GM23338 (cell line): ENCODE measurements around the gene SMOC2. TPM values are rescaled to one million over a fixed set of nuclear protein-coding genes. Genes with fewer than 3 reads are reported as not detected.

ENCODE experiments used
- ATAC-seq: fragments of 200-7000 bp; cut with Tn5 transposase; 3 replicates; pipeline ENCODE4 v1.9.1; 2020
- DNase-seq: peaks from one replicate; pipeline ENCODE4 v3.0.0-alpha.2; 2015; ENCODE audit warnings: low spot score
- H2AFZ ChIP-seq: fragments of 200-600 bp; sonication (generic); 2 replicates; pipeline ENCODE4 v1.8.0; 2016; ENCODE audit warnings: antibody characterized with exemption, mild to moderate bottlenecking, moderate library complexity
- H3F3A ChIP-seq: fragments of 200-600 bp; sonication (generic); replicated peaks from 2 replicates; pipeline ENCODE4 v1.8.0; 2017; ENCODE audit warnings: antibody characterized with exemption, mixed run types, low read depth
- H3K27ac ChIP-seq: fragments of 200-600 bp; sonication (generic); 2 replicates; pipeline ENCODE4 v1.6.1; 2016; ENCODE audit warnings: low read depth
- H3K27me3 ChIP-seq: fragments of 200-600 bp; sonication (generic); 2 replicates; pipeline ENCODE4 v1.8.0; 2016; ENCODE audit warnings: mild to moderate bottlenecking, mixed run types, moderate library complexity; ENCODE audit not compliant: insufficient read depth
- H3K36me3 ChIP-seq: fragments of 200-600 bp; sonication (generic); 2 replicates; pipeline ENCODE4 v1.8.0; 2016; ENCODE audit warnings: mild to moderate bottlenecking; ENCODE audit not compliant: insufficient read depth
- H3K4me1 ChIP-seq: fragments of 200-600 bp; sonication (generic); 2 replicates; pipeline ENCODE4 v1.8.0; 2016; ENCODE audit warnings: mild to moderate bottlenecking, moderate library complexity; ENCODE audit not compliant: insufficient read depth
- H3K4me2 ChIP-seq: fragments of 200-600 bp; sonication (generic); 2 replicates; pipeline ENCODE4 v1.7.1; 2017; ENCODE audit warnings: mixed run types
- H3K4me3 ChIP-seq: fragments of 200-600 bp; sonication (generic); 2 replicates; pipeline ENCODE4 v1.6.1; 2016; ENCODE audit warnings: mixed run types
- H3K79me2 ChIP-seq: fragments of 200-600 bp; sonication (generic); replicated peaks from 2 replicates; pipeline ENCODE4 v1.8.0; 2017; ENCODE audit warnings: mild to moderate bottlenecking; ENCODE audit not compliant: insufficient read depth
- H3K9me2 ChIP-seq: fragments of 200-600 bp; sonication (generic); 2 replicates; pipeline ENCODE4 v1.8.0; 2017; ENCODE audit not compliant: insufficient read depth
- H4K20me1 ChIP-seq: fragments of 200-600 bp; sonication (generic); replicated peaks from 2 replicates; pipeline ENCODE4 v1.8.0; 2017; ENCODE audit warnings: mild to moderate bottlenecking; ENCODE audit not compliant: insufficient read depth
- H3K27ac Mint-ChIP-seq: 2 replicates; pipeline ENCODE4 v1.8.0; 2020; ENCODE audit warnings: inconsistent platforms, mild to moderate bottlenecking, moderate library complexity, mixed read lengths
- H3K27me3 Mint-ChIP-seq: 3 replicates; pipeline ENCODE4 v1.8.0; 2022; ENCODE audit warnings: low read depth, mild to moderate bottlenecking, moderate library complexity, mixed read lengths, inconsistent platforms; ENCODE audit not compliant: insufficient read depth, poor library complexity
- H3K36me3 Mint-ChIP-seq: 3 replicates; pipeline ENCODE4 v1.8.0; 2021; ENCODE audit warnings: low read depth, mild to moderate bottlenecking, inconsistent platforms, moderate library complexity, mixed read lengths
- H3K4me1 Mint-ChIP-seq: 3 replicates; pipeline ENCODE4 v1.8.0; 2020; ENCODE audit warnings: mild to moderate bottlenecking, inconsistent platforms, mixed read lengths
- H3K4me3 Mint-ChIP-seq: 3 replicates; pipeline ENCODE4 v1.8.0; 2021; ENCODE audit warnings: moderate library complexity, mild to moderate bottlenecking, inconsistent platforms, mixed read lengths
- H3K9me3 Mint-ChIP-seq: 3 replicates; pipeline ENCODE4 v1.8.0; 2020; ENCODE audit warnings: moderate library complexity, mild to moderate bottlenecking, inconsistent platforms, mixed read lengths
- EZH2 ChIP-seq: fragments of 200-600 bp; sonication (generic); IDR thresholded peaks from one replicate; pipeline ENCODE4 v1.8.0; 2017; ENCODE audit warnings: antibody characterized with exemption, mild to moderate bottlenecking, low read depth; ENCODE audit not compliant: unreplicated experiment
- EZH2phosphoT487 ChIP-seq: fragments of 200-600 bp; sonication (generic); IDR thresholded peaks from one replicate; pipeline ENCODE4 v1.8.1; 2018; ENCODE audit warnings: antibody characterized with exemption; ENCODE audit not compliant: unreplicated experiment
- JUNB ChIP-seq: IDR thresholded peaks from one replicate; pipeline ENCODE4 v1.6.1; 2016; ENCODE audit warnings: antibody characterized with exemption; ENCODE audit not compliant: unreplicated experiment
- NANOG ChIP-seq: IDR thresholded peaks from 2 replicates; pipeline ENCODE4 v1.6.1; 2016; ENCODE audit warnings: antibody characterized with exemption, borderline replicate concordance
- POLR2AphosphoS5 ChIP-seq: IDR thresholded peaks from 2 replicates; pipeline ENCODE4 v1.6.1; 2016; ENCODE audit warnings: antibody characterized with exemption, low read depth
- ZNF114 ChIP-seq: fragments of 250-450 bp; sonication (Bioruptor Pico); IDR thresholded peaks from 2 replicates; pipeline ENCODE4 v1.5.0; 2020; ENCODE audit warnings: mild to moderate bottlenecking, moderate library complexity
- ZNF331 ChIP-seq: fragments of 250-450 bp; sonication (Bioruptor Pico); IDR thresholded peaks from 2 replicates; pipeline ENCODE4 v1.5.0; 2020; ENCODE audit warnings: low read depth, mild to moderate bottlenecking, moderate library complexity
- polyA plus RNA-seq: library from polyadenylated mRNA; unstranded; fragments of >200 nt; fragmentation: Nextera tagmentation; extraction: Ambion mirVana; gene quantifications from 2 replicates; pipeline ENCODE4 v1.2.1, GENCODE V29; 2016
- total RNA-seq: library from RNA; depleted of rRNA; stranded (reverse); fragments of >200 nt; shearing (Covaris generic); gene quantifications from 2 replicates; pipeline ENCODE4 v1.2.3, GENCODE V29; 2014
- TF ChIP-seq, protein P1 (sequence below): fragments of 250-450 bp; sonication (Bioruptor Pico); IDR thresholded peaks from 2 replicates; pipeline ENCODE4 v1.5.0; 2020; ENCODE audit warnings: mild to moderate bottlenecking, moderate library complexity
- TF ChIP-seq, protein P2 (sequence below): IDR thresholded peaks from one replicate; pipeline ENCODE4 v1.6.1; 2018; ENCODE audit warnings: antibody characterized with exemption; ENCODE audit not compliant: unreplicated experiment
- TF ChIP-seq, protein P3 (sequence below): IDR thresholded peaks from 2 replicates; pipeline ENCODE4 v1.6.1; 2016; ENCODE audit warnings: antibody characterized with exemption

SMOC2 gene
- total and polyA plus RNA-seq, 2 experiments from 2014 or later, result 4.3 to 6.5 TPM

DNA sequence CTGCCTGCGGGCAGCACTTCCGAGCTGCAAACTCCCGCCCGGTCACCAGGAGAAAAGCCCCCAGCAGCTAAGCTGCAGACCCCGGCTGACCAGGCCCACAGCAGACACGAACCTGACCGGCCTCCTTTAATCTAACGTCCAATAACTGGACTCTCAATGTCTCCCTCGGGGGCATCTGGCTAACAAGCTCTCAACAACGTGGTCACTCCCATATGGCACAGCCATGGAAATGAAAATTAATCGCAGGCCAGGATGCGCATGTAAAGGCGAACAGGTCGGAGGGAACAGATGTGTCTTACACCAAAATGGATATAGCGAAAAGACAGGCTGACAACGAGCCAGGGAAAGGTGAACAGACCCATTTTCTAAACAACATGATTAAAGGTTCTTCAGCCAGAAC, 44.4 kb upstream of the SMOC2 start (continued):
- no peak for TF ChIP-seq EZH2phosphoT487
- TF ChIP-seq EZH2, result no peak
- no peak for TF ChIP-seq JUNB
- TF ChIP-seq POLR2AphosphoS5, result no peak
- TF ChIP-seq, protein P1, sequence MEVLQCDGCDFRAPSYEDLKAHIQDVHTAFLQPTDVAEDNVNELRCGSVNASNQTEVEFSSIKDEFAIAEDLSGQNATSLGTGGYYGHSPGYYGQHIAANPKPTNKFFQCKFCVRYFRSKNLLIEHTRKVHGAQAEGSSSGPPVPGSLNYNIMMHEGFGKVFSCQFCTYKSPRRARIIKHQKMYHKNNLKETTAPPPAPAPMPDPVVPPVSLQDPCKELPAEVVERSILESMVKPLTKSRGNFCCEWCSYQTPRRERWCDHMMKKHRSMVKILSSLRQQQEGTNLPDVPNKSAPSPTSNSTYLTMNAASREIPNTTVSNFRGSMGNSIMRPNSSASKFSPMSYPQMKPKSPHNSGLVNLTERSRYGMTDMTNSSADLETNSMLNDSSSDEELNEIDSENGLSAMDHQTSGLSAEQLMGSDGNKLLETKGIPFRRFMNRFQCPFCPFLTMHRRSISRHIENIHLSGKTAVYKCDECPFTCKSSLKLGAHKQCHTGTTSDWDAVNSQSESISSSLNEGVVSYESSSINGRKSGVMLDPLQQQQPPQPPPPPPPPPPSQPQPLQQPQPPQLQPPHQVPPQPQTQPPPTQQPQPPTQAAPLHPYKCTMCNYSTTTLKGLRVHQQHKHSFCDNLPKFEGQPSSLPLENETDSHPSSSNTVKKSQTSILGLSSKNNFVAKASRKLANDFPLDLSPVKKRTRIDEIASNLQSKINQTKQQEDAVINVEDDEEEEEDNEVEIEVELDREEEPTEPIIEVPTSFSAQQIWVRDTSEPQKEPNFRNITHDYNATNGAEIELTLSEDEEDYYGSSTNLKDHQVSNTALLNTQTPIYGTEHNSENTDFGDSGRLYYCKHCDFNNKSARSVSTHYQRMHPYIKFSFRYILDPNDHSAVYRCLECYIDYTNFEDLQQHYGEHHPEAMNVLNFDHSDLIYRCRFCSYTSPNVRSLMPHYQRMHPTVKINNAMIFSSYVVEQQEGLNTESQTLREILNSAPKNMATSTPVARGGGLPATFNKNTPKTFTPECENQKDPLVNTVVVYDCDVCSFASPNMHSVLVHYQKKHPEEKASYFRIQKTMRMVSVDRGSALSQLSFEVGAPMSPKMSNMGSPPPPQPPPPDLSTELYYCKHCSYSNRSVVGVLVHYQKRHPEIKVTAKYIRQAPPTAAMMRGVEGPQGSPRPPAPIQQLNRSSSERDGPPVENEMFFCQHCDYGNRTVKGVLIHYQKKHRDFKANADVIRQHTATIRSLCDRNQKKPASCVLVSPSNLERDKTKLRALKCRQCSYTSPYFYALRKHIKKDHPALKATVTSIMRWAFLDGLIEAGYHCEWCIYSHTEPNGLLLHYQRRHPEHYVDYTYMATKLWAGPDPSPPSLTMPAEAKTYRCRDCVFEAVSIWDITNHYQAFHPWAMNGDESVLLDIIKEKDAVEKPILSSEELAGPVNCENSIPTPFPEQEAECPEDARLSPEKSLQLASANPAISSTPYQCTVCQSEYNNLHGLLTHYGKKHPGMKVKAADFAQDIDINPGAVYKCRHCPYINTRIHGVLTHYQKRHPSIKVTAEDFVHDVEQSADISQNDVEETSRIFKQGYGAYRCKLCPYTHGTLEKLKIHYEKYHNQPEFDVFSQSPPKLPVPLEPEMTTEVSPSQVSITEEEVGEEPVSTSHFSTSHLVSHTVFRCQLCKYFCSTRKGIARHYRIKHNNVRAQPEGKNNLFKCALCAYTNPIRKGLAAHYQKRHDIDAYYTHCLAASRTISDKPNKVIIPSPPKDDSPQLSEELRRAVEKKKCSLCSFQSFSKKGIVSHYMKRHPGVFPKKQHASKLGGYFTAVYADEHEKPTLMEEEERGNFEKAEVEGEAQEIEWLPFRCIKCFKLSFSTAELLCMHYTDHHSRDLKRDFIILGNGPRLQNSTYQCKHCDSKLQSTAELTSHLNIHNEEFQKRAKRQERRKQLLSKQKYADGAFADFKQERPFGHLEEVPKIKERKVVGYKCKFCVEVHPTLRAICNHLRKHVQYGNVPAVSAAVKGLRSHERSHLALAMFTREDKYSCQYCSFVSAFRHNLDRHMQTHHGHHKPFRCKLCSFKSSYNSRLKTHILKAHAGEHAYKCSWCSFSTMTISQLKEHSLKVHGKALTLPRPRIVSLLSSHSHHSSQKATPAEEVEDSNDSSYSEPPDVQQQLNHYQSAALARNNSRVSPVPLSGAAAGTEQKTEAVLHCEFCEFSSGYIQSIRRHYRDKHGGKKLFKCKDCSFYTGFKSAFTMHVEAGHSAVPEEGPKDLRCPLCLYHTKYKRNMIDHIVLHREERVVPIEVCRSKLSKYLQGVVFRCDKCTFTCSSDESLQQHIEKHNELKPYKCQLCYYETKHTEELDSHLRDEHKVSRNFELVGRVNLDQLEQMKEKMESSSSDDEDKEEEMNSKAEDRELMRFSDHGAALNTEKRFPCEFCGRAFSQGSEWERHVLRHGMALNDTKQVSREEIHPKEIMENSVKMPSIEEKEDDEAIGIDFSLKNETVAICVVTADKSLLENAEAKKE (CRISPR knock-in tag), result no peak

DNA sequence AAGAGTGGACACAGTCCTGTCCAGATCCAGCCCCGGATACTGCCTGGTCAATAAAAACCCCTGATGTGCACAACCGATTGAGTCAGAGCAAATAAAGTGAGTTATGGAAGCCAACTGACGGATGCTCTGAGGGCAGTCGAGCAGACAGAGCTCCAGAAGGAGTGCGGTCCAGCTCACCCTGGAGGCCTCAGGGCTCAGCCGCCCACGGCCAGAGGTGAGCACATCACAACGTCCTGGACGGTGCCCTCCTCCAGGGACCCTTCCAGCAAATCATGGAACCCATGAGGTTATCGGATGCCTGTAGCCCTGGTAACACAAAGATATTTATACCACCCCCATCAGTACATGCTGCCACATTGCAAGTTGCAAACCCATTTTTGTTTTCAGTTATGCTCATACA, 44.0 kb upstream of the SMOC2 start:
- H3K79me2 ChIP-seq, result no peaks in the 10 kb centered on the region
- H2AFZ ChIP-seq, result no peak overlapping the region
- H3K36me3 ChIP-seq, result no peaks in the 10 kb centered on the region
- H3K27ac ChIP-seq, result no peak overlapping the region
- H3K36me3 Mint-ChIP-seq, result peaks cover 4% of the 10 kb centered on the region; the same call in 1 of the 3 replicates
- no peak for ATAC-seq
- H4K20me1 ChIP-seq, result no peaks in the 10 kb centered on the region
- peaks cover 6% of the 10 kb centered on the region for H3K27me3 Mint-ChIP-seq
- DNase-seq, result no peak
- no peaks in the 10 kb centered on the region for H3F3A ChIP-seq
- no peak overlapping the region for H3K4me2 ChIP-seq
- H3K4me3 ChIP-seq, result no peak overlapping the region
- no peaks in the 10 kb centered on the region for H3K4me1 ChIP-seq
- H3K27me3 ChIP-seq, result no peaks in the 10 kb centered on the region
- no peak overlapping the region for H3K27ac Mint-ChIP-seq
- 0 out of 2 replicates have a peak, but pooled peaks cover 3% of the 10 kb centered on the region for H3K9me2 ChIP-seq
- no peaks in the 10 kb centered on the region for H3K4me1 Mint-ChIP-seq
- no peak overlapping the region for H3K4me3 Mint-ChIP-seq
- peaks cover 14% of the 10 kb centered on the region for H3K9me3 Mint-ChIP-seq
- no peak for TF ChIP-seq POLR2AphosphoS5
- no peak for TF ChIP-seq ZNF331 (CRISPR knock-in tag)
- TF ChIP-seq, protein P2, sequence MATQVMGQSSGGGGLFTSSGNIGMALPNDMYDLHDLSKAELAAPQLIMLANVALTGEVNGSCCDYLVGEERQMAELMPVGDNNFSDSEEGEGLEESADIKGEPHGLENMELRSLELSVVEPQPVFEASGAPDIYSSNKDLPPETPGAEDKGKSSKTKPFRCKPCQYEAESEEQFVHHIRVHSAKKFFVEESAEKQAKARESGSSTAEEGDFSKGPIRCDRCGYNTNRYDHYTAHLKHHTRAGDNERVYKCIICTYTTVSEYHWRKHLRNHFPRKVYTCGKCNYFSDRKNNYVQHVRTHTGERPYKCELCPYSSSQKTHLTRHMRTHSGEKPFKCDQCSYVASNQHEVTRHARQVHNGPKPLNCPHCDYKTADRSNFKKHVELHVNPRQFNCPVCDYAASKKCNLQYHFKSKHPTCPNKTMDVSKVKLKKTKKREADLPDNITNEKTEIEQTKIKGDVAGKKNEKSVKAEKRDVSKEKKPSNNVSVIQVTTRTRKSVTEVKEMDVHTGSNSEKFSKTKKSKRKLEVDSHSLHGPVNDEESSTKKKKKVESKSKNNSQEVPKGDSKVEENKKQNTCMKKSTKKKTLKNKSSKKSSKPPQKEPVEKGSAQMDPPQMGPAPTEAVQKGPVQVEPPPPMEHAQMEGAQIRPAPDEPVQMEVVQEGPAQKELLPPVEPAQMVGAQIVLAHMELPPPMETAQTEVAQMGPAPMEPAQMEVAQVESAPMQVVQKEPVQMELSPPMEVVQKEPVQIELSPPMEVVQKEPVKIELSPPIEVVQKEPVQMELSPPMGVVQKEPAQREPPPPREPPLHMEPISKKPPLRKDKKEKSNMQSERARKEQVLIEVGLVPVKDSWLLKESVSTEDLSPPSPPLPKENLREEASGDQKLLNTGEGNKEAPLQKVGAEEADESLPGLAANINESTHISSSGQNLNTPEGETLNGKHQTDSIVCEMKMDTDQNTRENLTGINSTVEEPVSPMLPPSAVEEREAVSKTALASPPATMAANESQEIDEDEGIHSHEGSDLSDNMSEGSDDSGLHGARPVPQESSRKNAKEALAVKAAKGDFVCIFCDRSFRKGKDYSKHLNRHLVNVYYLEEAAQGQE, result no peak
- no peak for TF ChIP-seq ZNF114 (CRISPR knock-in tag)
- TF ChIP-seq, protein P3, sequence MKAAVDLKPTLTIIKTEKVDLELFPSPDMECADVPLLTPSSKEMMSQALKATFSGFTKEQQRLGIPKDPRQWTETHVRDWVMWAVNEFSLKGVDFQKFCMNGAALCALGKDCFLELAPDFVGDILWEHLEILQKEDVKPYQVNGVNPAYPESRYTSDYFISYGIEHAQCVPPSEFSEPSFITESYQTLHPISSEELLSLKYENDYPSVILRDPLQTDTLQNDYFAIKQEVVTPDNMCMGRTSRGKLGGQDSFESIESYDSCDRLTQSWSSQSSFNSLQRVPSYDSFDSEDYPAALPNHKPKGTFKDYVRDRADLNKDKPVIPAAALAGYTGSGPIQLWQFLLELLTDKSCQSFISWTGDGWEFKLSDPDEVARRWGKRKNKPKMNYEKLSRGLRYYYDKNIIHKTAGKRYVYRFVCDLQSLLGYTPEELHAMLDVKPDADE, result no peak
- no peak for TF ChIP-seq EZH2phosphoT487
- TF ChIP-seq NANOG, result no peak
- TF ChIP-seq JUNB, result no peak
